Sigmoid colon (tissue), 7 donors: ENCODE measurements around the gene CHCHD6. TPM values are rescaled to one million over a fixed set of nuclear protein-coding genes. Genes with fewer than 3 reads are reported as not detected.

Experiments
- DNase-seq: peaks from one replicate; pipeline ENCODE4 v3.0.0-alpha.2; 2019
- H3K27ac ChIP-seq, 4 donors: fragments of 200-600 bp; sonication (generic); one replicate each; pipeline ENCODE4 v1.5.1; 2016 to 2019; ENCODE audit warnings: mild to moderate bottlenecking in 1 of 4
- H3K27me3 ChIP-seq, 3 donors: fragments of 200-600 bp; sonication (generic); one replicate each; pipeline ENCODE4 v1.5.1; 2019; ENCODE audit warnings: mild to moderate bottlenecking in 1 of 3
- H3K36me3 ChIP-seq, 4 donors: fragments of 200-600 bp; sonication (generic); one replicate each; pipeline ENCODE4 v1.5.1; 2016 to 2019
- H3K4me1 ChIP-seq, 4 donors: fragments of 200-600 bp; sonication (generic); one replicate each; pipeline ENCODE4 v1.5.1; 2017 to 2019
- H3K4me3 ChIP-seq, 4 donors: fragments of 200-600 bp; sonication (generic); one replicate each; pipeline ENCODE4 v1.5.1; 2017 to 2019; ENCODE audit warnings: mild to moderate bottlenecking in 2 of 4, moderate library complexity in 1 of 4
- H3K9me3 ChIP-seq, 4 donors: fragments of 200-600 bp in 3 of 4; sonication (generic) in 3 of 4; one replicate each; pipeline versions ENCODE4 v1.5.1 to v1.6.1; 2013 to 2019
- CTCF ChIP-seq, 4 experiments: fragments of 450-650 bp in 3 of 4; fragments of 200-600 bp in 1 of 4; IDR thresholded peaks; one replicate each; pipeline ENCODE4 v1.5.1; 2016 to 2019; ENCODE audit warnings: antibody characterized with exemption in 4 of 4, mild to moderate bottlenecking in 3 of 4, moderate library complexity in 2 of 4
- EP300 ChIP-seq, 4 donors: sonication (generic); formaldehyde crosslinking; IDR thresholded peaks; one replicate each; pipeline ENCODE4 v1.6.1; 2017; ENCODE audit warnings: antibody characterized with exemption in 4 of 4
- POLR2A ChIP-seq, 2 donors: fragments of 450-650 bp; IDR thresholded peaks; one replicate each; pipeline ENCODE4 v1.6.1; 2016; ENCODE audit warnings: antibody characterized with exemption in 2 of 2, mild to moderate bottlenecking in 2 of 2, moderate library complexity in 2 of 2
- POLR2AphosphoS5 ChIP-seq, 4 donors: sonication (generic); formaldehyde crosslinking; IDR thresholded peaks; one replicate each; pipeline ENCODE4 v1.6.1; 2017; ENCODE audit warnings: antibody characterized with exemption in 4 of 4
- WGBS, 2 donors: extraction: QIAGEN DNeasy Blood & Tissue Kit; methylation state at CpG; one replicate each; pipeline ENCODE4 v1.1.7; 2013; 5-methylcytosine and 5-hydroxymethylcytosine counted together
- intact Hi-C: fragments of 100-400 bp; cut with DNase I; formaldehyde crosslinking; loops from one replicate; pipeline ENCODE4 v1.15.1; 2023
- polyA plus RNA-seq, 3 donors: library from polyadenylated mRNA; stranded (reverse); fragments of 200-250 nt; gene quantifications; one replicate each; pipeline ENCODE4 v1.2.3, GENCODE V29; 2013
- total RNA-seq, 4 donors: library from RNA; depleted of rRNA; stranded (reverse); fragments of >200 nt; gene quantifications; one replicate each; pipeline ENCODE4 v1.1.0, GENCODE V29; 2016
- donor health status: healthy with polysubstance abuse.
- donor health status: Bipolar disorder and iron deficiency.
- donor health status: healthy.

The CHCHD6 gene
- total and polyA plus RNA-seq, 7 donors: 8.0 to 20.9 (median 14.4) TPM

GRCh38 chr3:126746395-126747177, 42.5 kb downstream of the CHCHD6 start:
- Histone ChIP-seq H3K9me3 (no peaks in the 10 kb centered on the region), H3K27ac (no peak overlapping the region), H3K4me1 (peaks cover 0 to 8% (median 0%) of the 10 kb centered on the region in 4 donors), H3K4me3 (no peak overlapping the region), H3K36me3 (no peaks in the 10 kb centered on the region), H3K27me3 (no peaks in the 10 kb centered on the region)
- TF ChIP-seq CTCF (IDR thresholded peaks at IDR 0.05) (no peak), POLR2AphosphoS5 (IDR thresholded peaks at IDR 0.05) (no peak), EP300 (IDR thresholded peaks at IDR 0.05) (no peak), POLR2A (IDR thresholded peaks at IDR 0.05) (no peak)
- intact Hi-C loops: no loop called here
- DNase-seq: no peak
- 90 to 93% methylated on average over 18 of the region's 18 CpGs for WGBS, 2 donors

GRCh38 chr3:126747768-126748167, 43.7 kb downstream of the CHCHD6 start:
- no peaks in the 10 kb centered on the region for H3K36me3 ChIP-seq
- no peaks in the 10 kb centered on the region for H3K9me3 ChIP-seq
- DNase-seq: no peak
- no peaks in the 10 kb centered on the region for H3K27me3 ChIP-seq
- peaks cover 0 to 13% (median 6%) of the 10 kb centered on the region in 4 donors for H3K4me1 ChIP-seq
- WGBS, 2 donors: 92 to 95% methylated on average over 6 of the region's 6 CpGs
- no peak for TF ChIP-seq POLR2AphosphoS5 (IDR thresholded peaks at IDR 0.05)
- no peak for TF ChIP-seq POLR2A (IDR thresholded peaks at IDR 0.05)
- no peak for TF ChIP-seq EP300 (IDR thresholded peaks at IDR 0.05)
- TF ChIP-seq CTCF (IDR thresholded peaks at IDR 0.05): no peak
- no peak overlapping the region for H3K27ac ChIP-seq
- H3K4me3 ChIP-seq: no peak overlapping the region
- intact Hi-C loops: no loop called here

- no peaks in the 10 kb centered on the region for H3K36me3 ChIP-seq
- intact Hi-C loops: no loop called here
- no peak overlapping the region for H3K4me3 ChIP-seq
- H3K4me1 ChIP-seq: peaks cover 0 to 25% (median 17%) of the 10 kb centered on the region in 4 donors
- no peak for DNase-seq
- H3K27me3 ChIP-seq: no peaks in the 10 kb centered on the region
- 71 to 85% methylated on average over 5 of the region's 5 CpGs for WGBS, 2 donors
- H3K27ac ChIP-seq: no peak overlapping the region
- H3K9me3 ChIP-seq: no peaks in the 10 kb centered on the region
- no peak for TF ChIP-seq POLR2AphosphoS5 (IDR thresholded peaks at IDR 0.05)
- TF ChIP-seq EP300 (IDR thresholded peaks at IDR 0.05): no peak
- TF ChIP-seq CTCF (IDR thresholded peaks at IDR 0.05): no peak
- no peak for TF ChIP-seq POLR2A (IDR thresholded peaks at IDR 0.05)
These were observed 44.9 kb downstream of the CHCHD6 start for GRCh38 chr3:126748701-126749546.

- no peak for TF ChIP-seq EP300 (IDR thresholded peaks at IDR 0.05)
- no peak for TF ChIP-seq POLR2AphosphoS5 (IDR thresholded peaks at IDR 0.05)
- TF ChIP-seq POLR2A (IDR thresholded peaks at IDR 0.05): no peak
- TF ChIP-seq CTCF (IDR thresholded peaks at IDR 0.05): no peak
- peaks cover 0 to 29% (median 19%) of the 10 kb centered on the region in 4 donors for H3K4me1 ChIP-seq
- no peaks in the 10 kb centered on the region for H3K36me3 ChIP-seq
- WGBS, 2 donors: 93 to 95% methylated on average over 3 of the region's 3 CpGs
- DNase-seq: no peak
- intact Hi-C loops: no loop called here
- H3K4me3 ChIP-seq: no peak overlapping the region
- no peak overlapping the region for H3K27ac ChIP-seq
- no peaks in the 10 kb centered on the region for H3K27me3 ChIP-seq
- no peaks in the 10 kb centered on the region for H3K9me3 ChIP-seq
These were observed 45.5 kb downstream of the CHCHD6 start for GRCh38 chr3:126749547-126749875.
